Measurements from ENCODE around the gene SPDL1. TPM values are rescaled to one million over a fixed set of nuclear protein-coding genes. Genes with fewer than 3 reads are reported as not detected.
A peak's percentile ranks its signal among the peaks of the same experiment; 100 is the strongest.

SPDL1 gene
- total and polyA plus RNA-seq, 2 of the 8 experiments (the other 6 are each of a cell fraction or from before 2014, with no cell fraction given) = 16.9 to 44.5 TPM

- Histone ChIP-seq H3K4me3 (ENCODE audit: extremely low read depth in 1 of 4, insufficient read depth in 2 of 4, low read depth in 3 of 4, low read length in 4 of 4) (no peak overlapping the region), H3K79me2 (ENCODE audit: control insufficient read depth in 1 of 2, insufficient read depth in 2 of 2, low read length in 2 of 2) (no peaks in the 10 kb centered on the region), H3K23me2 (ENCODE audit: low read depth, low read length) (no peaks in the 10 kb centered on the region), H3K4me2 (ENCODE audit: insufficient read depth in 1 of 2, low read depth in 2 of 2, low read length in 2 of 2) (no peak overlapping the region), H3K36me3 (ENCODE audit: control insufficient read depth in 2 of 4, insufficient read depth in 4 of 4, low read length in 3 of 4) (no peaks in the 10 kb centered on the region), H2AFZ (ENCODE audit: low read length) (peak overlapping the region; percentile 57; the same call in 1 of the 2 replicates), H3K14ac (ENCODE audit: insufficient read length) (no peak overlapping the region), H2BK20ac (ENCODE audit: low read length) (no peak overlapping the region), H3K18ac (ENCODE audit: extremely low read depth, low read length) (no peak overlapping the region), H4K20me1 (replicated peaks in 1 of 2; ENCODE audit: control insufficient read depth in 1 of 2, insufficient read depth in 2 of 2, low read length in 2 of 2) (no peaks in the 10 kb centered on the region), H3K23ac (ENCODE audit: insufficient read length) (no peak overlapping the region), H2AK5ac (ENCODE audit: low read depth, low read length) (no peak overlapping the region), H2BK12ac (ENCODE audit: low read depth, low read length) (no peak overlapping the region), H4K5ac (ENCODE audit: insufficient read length, low read depth, low read length) (no peak overlapping the region), H3K9me3 (ENCODE audit: insufficient read depth in 2 of 2, low read depth in 1 of 2, low read length in 1 of 2) (no peaks in the 10 kb centered on the region), H3K56ac (replicated peaks; ENCODE audit: insufficient read length, low read depth, low read length) (no peak overlapping the region), H4K8ac (ENCODE audit: extremely low read depth, insufficient read depth, low read length) (no peak overlapping the region), H3K4me1 (replicated peaks in 1 of 4; ENCODE audit: control insufficient read depth in 3 of 4, insufficient read depth in 4 of 4, low read length in 3 of 4) (no peaks in the 10 kb centered on the region), H3K27ac (ENCODE audit: low read depth, low read length) (no peak overlapping the region), H3K9ac (replicated peaks in 1 of 4; ENCODE audit: extremely low read depth in 1 of 4, low read depth in 3 of 4, low read length in 3 of 4) (no peak overlapping the region), H3K4ac (replicated peaks; ENCODE audit: insufficient read length, low read depth, low read length) (no peak overlapping the region), H2BK120ac (replicated peaks; ENCODE audit: low read depth, low read length) (no peak overlapping the region), H3K27me3 (replicated peaks in 1 of 4; ENCODE audit: control insufficient read depth in 3 of 4, extremely low read depth in 1 of 4, insufficient read depth in 3 of 4, low read length in 3 of 4) (no peaks in the 10 kb centered on the region), H2BK15ac (ENCODE audit: low read length) (no peak overlapping the region), H3K79me1 (ENCODE audit: low read depth, low read length) (no peaks in the 10 kb centered on the region), H4K91ac (replicated peaks; ENCODE audit: insufficient read length, low read length) (no peak overlapping the region), H2BK5ac (ENCODE audit: low read depth, low read length) (no peak overlapping the region)
- POLR2A ChIA-PET (ENCODE audit: partially characterized antibody) = no interaction called here
- CTCF ChIA-PET (ENCODE audit: partially characterized antibody) = interaction anchor here (0.6 to 0.8 kb wide), 2 partner anchors 16 to 19 kb away, joined by 3 to 4 read pairs; no protein-coding TSS in a partner anchor
- FAIRE-seq (no peak), DNase-seq (ENCODE audit: low read depth in 1 of 2, low spot score in 2 of 2) (no peak)
- WGBS, 2 experiments (ENCODE audit: extremely low coverage in 1 of 2, insufficient coverage in 1 of 2, insufficient read length in 1 of 2, insufficient replicate concordance in 2 of 2, low coverage in 1 of 2, low lambda C conversion rate in 2 of 2, missing lambda C conversion rate in 1 of 2) = 71% methylated on average over 5 of the region's 5 CpGs; no CpG with 5 or more reads in 1 of the 2 experiments
- TF ChIP-seq SRF (IDR thresholded peaks at IDR 0.05; ENCODE audit: low read depth, low read length) (no peak), BCL11A (IDR thresholded peaks at IDR 0.05; ENCODE audit: low read depth in 2 of 2, low read length in 2 of 2) (no peak), GTF2F1 (IDR thresholded peaks at IDR 0.05; ENCODE audit: borderline replicate concordance, low read depth, low read length) (no peak), KDM5A (IDR thresholded peaks at IDR 0.05; ENCODE audit: low read length) (no peak), SIX5 (IDR thresholded peaks at IDR 0.05; ENCODE audit: low read depth, low read length) (no peak), CHD2 (IDR thresholded peaks at IDR 0.05; ENCODE audit: low read length) (no peak), PHF8 (conservative IDR thresholded peaks at IDR 0.05; ENCODE audit: low read depth, low read length) (no peak), SIN3A (conservative IDR thresholded peaks at IDR 0.05 in 1 of 2, IDR thresholded peaks at IDR 0.05 in 1 of 2; ENCODE audit: low read depth in 1 of 2, low read length in 2 of 2) (no peak), MAFK (IDR thresholded peaks at IDR 0.05; ENCODE audit: low read depth, low read length) (no peak), SUZ12 (IDR thresholded peaks at IDR 0.05; ENCODE audit: low read length) (no peak), EGR1 (IDR thresholded peaks at IDR 0.05; ENCODE audit: borderline replicate concordance, low read depth, low read length) (no peak), KDM4A (IDR thresholded peaks at IDR 0.05; ENCODE audit: low read depth, low read length, severe bottlenecking) (no peak), CEBPB (IDR thresholded peaks at IDR 0.05; ENCODE audit: low read depth, low read length) (no peak), JUN (IDR thresholded peaks at IDR 0.05; ENCODE audit: low read depth, low read length) (no peak)
Measured at GRCh38 chr5:169574134-169574646, 9.4 kb upstream of the SPDL1 start.
